ENCODE data around the gene GAREM1.

GAREM1 gene

DNA sequence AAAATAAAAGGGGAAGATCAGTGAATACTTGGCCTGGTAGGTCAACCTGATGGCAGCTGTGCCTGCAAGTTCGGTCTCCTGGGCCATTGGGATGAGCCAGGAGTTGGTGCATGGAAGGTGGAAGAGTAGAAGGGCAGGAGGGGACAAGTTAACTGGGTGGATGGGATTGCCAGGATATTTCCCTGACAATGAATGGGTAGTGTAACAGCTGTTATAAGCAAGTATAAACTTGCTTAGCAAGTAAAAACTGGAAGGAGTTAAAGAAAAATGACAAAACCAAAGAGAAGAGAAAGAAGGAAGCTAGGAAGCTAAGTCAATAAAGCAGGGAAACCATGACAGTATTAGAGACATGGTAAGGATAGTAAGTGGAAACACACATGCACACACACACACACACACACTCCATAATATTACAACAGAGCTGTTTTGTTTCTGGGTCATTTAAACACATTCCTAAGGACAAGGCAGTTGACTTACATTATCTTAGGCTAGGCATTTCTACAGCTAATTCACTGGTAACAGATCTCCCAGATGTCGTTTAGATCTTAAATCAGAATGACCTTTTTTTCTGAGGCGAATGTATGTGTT is 251.2 kb downstream of the GAREM1 start:
- no peak overlapping the region for H3K9ac ChIP-seq (ENCODE audit: low read depth, low read length)
- H3K4me2 ChIP-seq (ENCODE audit: insufficient read depth, low read length): no peak overlapping the region
- H3K36me3 ChIP-seq (ENCODE audit: insufficient read depth, low read length): no peaks in the 10 kb centered on the region
- H3K9me3 ChIP-seq (ENCODE audit: insufficient read depth, low read length, severe bottlenecking): no peaks in the 10 kb centered on the region
- ATAC-seq (ENCODE audit: insufficient read depth, low read depth) (no peak), DNase-seq (no peak)
- no peak overlapping the region for H2AFZ ChIP-seq (ENCODE audit: low read depth, low read length)
- TF ChIP-seq, protein P1, sequence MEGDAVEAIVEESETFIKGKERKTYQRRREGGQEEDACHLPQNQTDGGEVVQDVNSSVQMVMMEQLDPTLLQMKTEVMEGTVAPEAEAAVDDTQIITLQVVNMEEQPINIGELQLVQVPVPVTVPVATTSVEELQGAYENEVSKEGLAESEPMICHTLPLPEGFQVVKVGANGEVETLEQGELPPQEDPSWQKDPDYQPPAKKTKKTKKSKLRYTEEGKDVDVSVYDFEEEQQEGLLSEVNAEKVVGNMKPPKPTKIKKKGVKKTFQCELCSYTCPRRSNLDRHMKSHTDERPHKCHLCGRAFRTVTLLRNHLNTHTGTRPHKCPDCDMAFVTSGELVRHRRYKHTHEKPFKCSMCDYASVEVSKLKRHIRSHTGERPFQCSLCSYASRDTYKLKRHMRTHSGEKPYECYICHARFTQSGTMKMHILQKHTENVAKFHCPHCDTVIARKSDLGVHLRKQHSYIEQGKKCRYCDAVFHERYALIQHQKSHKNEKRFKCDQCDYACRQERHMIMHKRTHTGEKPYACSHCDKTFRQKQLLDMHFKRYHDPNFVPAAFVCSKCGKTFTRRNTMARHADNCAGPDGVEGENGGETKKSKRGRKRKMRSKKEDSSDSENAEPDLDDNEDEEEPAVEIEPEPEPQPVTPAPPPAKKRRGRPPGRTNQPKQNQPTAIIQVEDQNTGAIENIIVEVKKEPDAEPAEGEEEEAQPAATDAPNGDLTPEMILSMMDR (IDR thresholded peaks at IDR 0.05; ENCODE audit: borderline replicate concordance, extremely low read depth, low read length, poor library complexity, severe bottlenecking): no peak
- TF ChIP-seq EZH2 (IDR thresholded peaks at IDR 0.05; ENCODE audit: borderline replicate concordance, low read depth, low read length, severe bottlenecking): no peak
- H3K4me3 ChIP-seq (ENCODE audit: low read depth in 1 of 2, low read length in 2 of 2): no peak overlapping the region
- no peaks in the 10 kb centered on the region for H3K79me2 ChIP-seq (ENCODE audit: insufficient read depth, low read length)
- no peaks in the 10 kb centered on the region for H3K4me1 ChIP-seq (ENCODE audit: insufficient read depth, low read length)
- H4K20me1 ChIP-seq (ENCODE audit: insufficient read depth, low read length): no peaks in the 10 kb centered on the region
- H3K27me3 ChIP-seq (ENCODE audit: insufficient read depth, low read length, poor library complexity): no peaks in the 10 kb centered on the region
- H3K27ac ChIP-seq (ENCODE audit: low read length): no peak overlapping the region

DNA sequence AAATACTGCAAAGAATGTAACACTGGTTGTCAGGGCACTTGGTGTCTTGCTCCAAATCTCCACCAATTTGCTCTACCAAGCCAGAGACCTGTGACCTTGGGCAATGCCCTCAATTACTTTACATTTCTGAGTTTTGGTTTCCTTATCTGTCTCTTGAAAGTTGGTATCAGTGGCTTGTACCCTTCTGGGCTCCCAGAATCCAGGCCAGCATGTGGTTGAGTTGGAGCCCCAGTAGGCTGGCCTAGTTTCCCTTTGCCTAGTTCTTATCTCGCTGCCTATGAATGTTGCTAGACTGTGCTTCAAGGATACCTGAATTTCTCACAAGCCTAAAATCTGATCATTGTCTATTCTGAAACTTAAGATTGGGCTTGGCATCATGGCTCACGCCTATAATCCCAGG is 254.3 kb downstream of the GAREM1 start:
- no peaks in the 10 kb centered on the region for H4K20me1 ChIP-seq (ENCODE audit: insufficient read depth, low read length)
- H3K36me3 ChIP-seq (ENCODE audit: insufficient read depth, low read length): no peaks in the 10 kb centered on the region
- DNase-seq (no peak), ATAC-seq (ENCODE audit: insufficient read depth, low read depth) (no peak)
- TF ChIP-seq, protein P1 (IDR thresholded peaks at IDR 0.05; ENCODE audit: borderline replicate concordance, extremely low read depth, low read length, poor library complexity, severe bottlenecking): no peak
- TF ChIP-seq EZH2 (IDR thresholded peaks at IDR 0.05; ENCODE audit: borderline replicate concordance, low read depth, low read length, severe bottlenecking): no peak
- H3K9ac ChIP-seq (ENCODE audit: low read depth, low read length): no peak overlapping the region
- peaks cover 5% of the 10 kb centered on the region for H3K27me3 ChIP-seq (ENCODE audit: insufficient read depth, low read length, poor library complexity)
- H3K79me2 ChIP-seq (ENCODE audit: insufficient read depth, low read length): no peaks in the 10 kb centered on the region
- H3K9me3 ChIP-seq (ENCODE audit: insufficient read depth, low read length, severe bottlenecking): no peaks in the 10 kb centered on the region
- H3K4me3 ChIP-seq (ENCODE audit: low read depth in 1 of 2, low read length in 2 of 2): no peak overlapping the region
- H3K4me1 ChIP-seq (ENCODE audit: insufficient read depth, low read length): no peaks in the 10 kb centered on the region
- H2AFZ ChIP-seq (ENCODE audit: low read depth, low read length): no peak overlapping the region
- no peak overlapping the region for H3K27ac ChIP-seq (ENCODE audit: low read length)
- H3K4me2 ChIP-seq (ENCODE audit: insufficient read depth, low read length): no peak overlapping the region

DNA sequence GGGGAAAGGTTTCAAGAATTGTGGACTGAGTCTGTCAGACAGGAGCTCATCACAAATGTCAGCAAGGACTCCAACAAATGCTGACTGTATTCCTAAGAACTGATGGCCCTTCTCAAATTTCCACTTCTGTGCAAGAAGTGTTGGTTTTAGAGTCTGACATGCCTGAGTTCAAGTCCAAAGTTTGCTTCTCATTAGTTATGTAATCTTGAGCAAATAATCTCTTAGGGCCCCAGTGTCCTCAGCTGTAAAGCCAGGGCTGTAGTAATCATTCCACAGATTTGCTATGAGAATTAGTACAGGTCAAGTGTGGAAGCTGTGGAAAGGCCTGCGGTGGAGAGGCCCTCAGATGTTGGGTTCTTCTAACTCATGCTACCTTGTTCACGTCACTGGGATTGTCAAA is 257.0 kb downstream of the GAREM1 start:
- no peaks in the 10 kb centered on the region for H3K79me2 ChIP-seq (ENCODE audit: insufficient read depth, low read length)
- TF ChIP-seq EZH2 (IDR thresholded peaks at IDR 0.05; ENCODE audit: borderline replicate concordance, low read depth, low read length, severe bottlenecking): no peak
- TF ChIP-seq, protein P1 (IDR thresholded peaks at IDR 0.05; ENCODE audit: borderline replicate concordance, extremely low read depth, low read length, poor library complexity, severe bottlenecking): no peak

More for the DNA sequence above, 257.0 kb downstream of the GAREM1 start:
- no peaks in the 10 kb centered on the region for H4K20me1 ChIP-seq (ENCODE audit: insufficient read depth, low read length)
- no peaks in the 10 kb centered on the region for H3K9me3 ChIP-seq (ENCODE audit: insufficient read depth, low read length, severe bottlenecking)
- no peak overlapping the region for H2AFZ ChIP-seq (ENCODE audit: low read depth, low read length)
- no peak for DNase-seq
- no peak overlapping the region for H3K4me3 ChIP-seq (ENCODE audit: low read depth in 1 of 2, low read length in 2 of 2)
- H3K27ac ChIP-seq (ENCODE audit: low read length): no peak overlapping the region
- no peak overlapping the region for H3K9ac ChIP-seq (ENCODE audit: low read depth, low read length)
- ATAC-seq (ENCODE audit: insufficient read depth, low read depth): no peak
- H3K27me3 ChIP-seq (ENCODE audit: insufficient read depth, low read length, poor library complexity): peaks cover 5% of the 10 kb centered on the region
- H3K4me2 ChIP-seq (ENCODE audit: insufficient read depth, low read length): no peak overlapping the region
- no peaks in the 10 kb centered on the region for H3K36me3 ChIP-seq (ENCODE audit: insufficient read depth, low read length)
- H3K4me1 ChIP-seq (ENCODE audit: insufficient read depth, low read length): no peaks in the 10 kb centered on the region

Data from DND-41 (cell line).